SK-N-MC (cell line): ENCODE data around the gene DYNLRB1.

Experiments
- EZH2 ChIP-seq: fragments of 200-600 bp; sonication (generic); IDR thresholded peaks from one replicate; pipeline ENCODE4 v1.6.1; 2017; ENCODE audit warnings: antibody characterized with exemption
- POLR2AphosphoS5 ChIP-seq: IDR thresholded peaks from 2 replicates; pipeline ENCODE4 v1.6.1; 2012; ENCODE audit warnings: mild to moderate bottlenecking, low read depth, low read length, borderline replicate concordance

- TF ChIP-seq EZH2: no peak
- no peak for TF ChIP-seq POLR2AphosphoS5
Observed at GRCh38 chr20:34532756-34533155, 16.5 kb downstream of the DYNLRB1 start.
